Measurements from ENCODE around the gene UBE2D2. TPM values are rescaled to one million over a fixed set of nuclear protein-coding genes. Genes with fewer than 3 reads are reported as not detected.

UBE2D2 gene
- total and polyA plus RNA-seq, 10 of the 15 experiments (the other 5 are each of a cell fraction or from before 2014, with no cell fraction given), result 58.6 to 245 (median 128) TPM

GRCh38 chr5:139668064-139668880 lies 107.1 kb downstream of the UBE2D2 start (continued):
- TF ChIP-seq, protein P1, sequence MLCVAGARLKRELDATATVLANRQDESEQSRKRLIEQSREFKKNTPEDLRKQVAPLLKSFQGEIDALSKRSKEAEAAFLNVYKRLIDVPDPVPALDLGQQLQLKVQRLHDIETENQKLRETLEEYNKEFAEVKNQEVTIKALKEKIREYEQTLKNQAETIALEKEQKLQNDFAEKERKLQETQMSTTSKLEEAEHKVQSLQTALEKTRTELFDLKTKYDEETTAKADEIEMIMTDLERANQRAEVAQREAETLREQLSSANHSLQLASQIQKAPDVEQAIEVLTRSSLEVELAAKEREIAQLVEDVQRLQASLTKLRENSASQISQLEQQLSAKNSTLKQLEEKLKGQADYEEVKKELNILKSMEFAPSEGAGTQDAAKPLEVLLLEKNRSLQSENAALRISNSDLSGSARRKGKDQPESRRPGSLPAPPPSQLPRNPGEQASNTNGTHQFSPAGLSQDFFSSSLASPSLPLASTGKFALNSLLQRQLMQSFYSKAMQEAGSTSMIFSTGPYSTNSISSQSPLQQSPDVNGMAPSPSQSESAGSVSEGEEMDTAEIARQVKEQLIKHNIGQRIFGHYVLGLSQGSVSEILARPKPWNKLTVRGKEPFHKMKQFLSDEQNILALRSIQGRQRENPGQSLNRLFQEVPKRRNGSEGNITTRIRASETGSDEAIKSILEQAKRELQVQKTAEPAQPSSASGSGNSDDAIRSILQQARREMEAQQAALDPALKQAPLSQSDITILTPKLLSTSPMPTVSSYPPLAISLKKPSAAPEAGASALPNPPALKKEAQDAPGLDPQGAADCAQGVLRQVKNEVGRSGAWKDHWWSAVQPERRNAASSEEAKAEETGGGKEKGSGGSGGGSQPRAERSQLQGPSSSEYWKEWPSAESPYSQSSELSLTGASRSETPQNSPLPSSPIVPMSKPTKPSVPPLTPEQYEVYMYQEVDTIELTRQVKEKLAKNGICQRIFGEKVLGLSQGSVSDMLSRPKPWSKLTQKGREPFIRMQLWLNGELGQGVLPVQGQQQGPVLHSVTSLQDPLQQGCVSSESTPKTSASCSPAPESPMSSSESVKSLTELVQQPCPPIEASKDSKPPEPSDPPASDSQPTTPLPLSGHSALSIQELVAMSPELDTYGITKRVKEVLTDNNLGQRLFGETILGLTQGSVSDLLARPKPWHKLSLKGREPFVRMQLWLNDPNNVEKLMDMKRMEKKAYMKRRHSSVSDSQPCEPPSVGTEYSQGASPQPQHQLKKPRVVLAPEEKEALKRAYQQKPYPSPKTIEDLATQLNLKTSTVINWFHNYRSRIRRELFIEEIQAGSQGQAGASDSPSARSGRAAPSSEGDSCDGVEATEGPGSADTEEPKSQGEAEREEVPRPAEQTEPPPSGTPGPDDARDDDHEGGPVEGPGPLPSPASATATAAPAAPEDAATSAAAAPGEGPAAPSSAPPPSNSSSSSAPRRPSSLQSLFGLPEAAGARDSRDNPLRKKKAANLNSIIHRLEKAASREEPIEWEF (IDR thresholded peaks at IDR 0.05; ENCODE audit: insufficient replicate concordance, low read depth, low read length), result no peak
- TF ChIP-seq ZZZ3 (IDR thresholded peaks at IDR 0.05; ENCODE audit: control insufficient read depth, insufficient read length, low read depth), result no peak
- TF ChIP-seq WRNIP1 (IDR thresholded peaks at IDR 0.05; ENCODE audit: borderline replicate concordance, low read depth, low read length), result no peak
- TF ChIP-seq SMARCA5 (IDR thresholded peaks at IDR 0.05), result 0 out of 2 replicates have a peak, but pooled peaks have one; percentile 22
- peak in 1 of 2 experiments; percentile 46; a peak in 3 of 4 replicates for TF ChIP-seq IKZF2 (IDR thresholded peaks at IDR 0.05)
- TF ChIP-seq CREM (IDR thresholded peaks at IDR 0.05; ENCODE audit: low read depth), result no peak; the same call in 1 of the 2 replicates
- TF ChIP-seq SREBF2 (IDR thresholded peaks at IDR 0.05; ENCODE audit: low read length), result no peak
- TF ChIP-seq ZNF24 (IDR thresholded peaks at IDR 0.05), result peak; percentile 84
- no peak for TF ChIP-seq STAT1 (conservative IDR thresholded peaks at IDR 0.05)
- no peak for TF ChIP-seq TCF3 (IDR thresholded peaks at IDR 0.05; ENCODE audit: borderline replicate concordance, insufficient read depth, low read depth, low read length)
- TF ChIP-seq TBL1XR1 (IDR thresholded peaks at IDR 0.05; ENCODE audit: low read depth, low read length), result no peak
- peak; percentile 43 for TF ChIP-seq EED (IDR thresholded peaks at IDR 0.05; ENCODE audit: low read depth)
- TF ChIP-seq SMAD5 (IDR thresholded peaks at IDR 0.05; ENCODE audit: low read depth), result 0 out of 2 replicates have a peak, but pooled peaks have one; percentile 33
- TF ChIP-seq ATF3 (IDR thresholded peaks at IDR 0.05; ENCODE audit: borderline replicate concordance, extremely low read depth, low read depth, low read length), result no peak
- TF ChIP-seq POLR2AphosphoS2 (IDR thresholded peaks at IDR 0.05; ENCODE audit: low read depth, low read length), result no peak
- no peak for TF ChIP-seq ZNF274 (IDR thresholded peaks at IDR 0.05; ENCODE audit: insufficient read depth, insufficient read length)
- TF ChIP-seq NR2C1 (IDR thresholded peaks at IDR 0.05), result 0 out of 2 replicates have a peak, but pooled peaks have one; percentile 12
- no peak for TF ChIP-seq TAF1 (IDR thresholded peaks at IDR 0.05; ENCODE audit: borderline replicate concordance, low read depth, low read length)
- TF ChIP-seq NFIC (IDR thresholded peaks at IDR 0.05; ENCODE audit: low read depth, low read length), result no peak
- TF ChIP-seq SRF (IDR thresholded peaks at IDR 0.05; ENCODE audit: low read depth in 2 of 2, low read length in 2 of 2), result no peak
- no peak for TF ChIP-seq SIX5 (IDR thresholded peaks at IDR 0.05; ENCODE audit: low read depth, low read length, severe bottlenecking)
- TF ChIP-seq ZNF217 (IDR thresholded peaks at IDR 0.05), result peak; percentile 70
- no peak; a peak in 1 of 4 replicates for TF ChIP-seq EP300 (IDR thresholded peaks at IDR 0.05; ENCODE audit: borderline replicate concordance in 1 of 2, control insufficient read depth in 1 of 2, low read depth in 2 of 2, low read length in 2 of 2)
- 0 out of 2 replicates have a peak, but pooled peaks have one; percentile 8 for TF ChIP-seq YY1 (IDR thresholded peaks at IDR 0.05; ENCODE audit: low read depth, low read length)
- TF ChIP-seq JUNB (IDR thresholded peaks at IDR 0.05), result no peak
- TF ChIP-seq ETV6 (conservative IDR thresholded peaks at IDR 0.05 in 1 of 2, IDR thresholded peaks at IDR 0.05 in 1 of 2; ENCODE audit: borderline replicate concordance in 1 of 2, low read depth in 1 of 2), result no peak
- no peak for TF ChIP-seq KAT2A (conservative IDR thresholded peaks at IDR 0.05; ENCODE audit: control insufficient read depth, low read depth, low read length)
